ENCODE results near the gene DNAH8.

GRCh38 chr6:38943964-38944363 is 228.9 kb downstream of the DNAH8 start:
- TF ChIP-seq POLR2A (IDR thresholded peaks at IDR 0.05; ENCODE audit: low read depth, low read length) (no peak), TAF1 (IDR thresholded peaks at IDR 0.05; ENCODE audit: borderline replicate concordance, low read depth, low read length) (no peak)

All from GM12892 (cell line).